GM12878 (cell line): ENCODE results near the gene DDX52. TPM values are rescaled to one million over a fixed set of nuclear protein-coding genes. Genes with fewer than 3 reads are reported as not detected.

Experiments used
- ATAC-seq: fragments of 200-7000 bp; cut with Tn5 transposase; 3 replicates; pipeline ENCODE4 v1.9.1; 2020; ENCODE audit warnings: mild to moderate bottlenecking, moderate library complexity
- BruUV-seq: library from RNA; stranded (reverse); fragments of 400-500 nt; replicated peaks from 2 replicates; lab custom pipeline; 2021; lab: Mats Ljungman, UMichigan
- CTCF ChIA-PET: fragments of 300-600 bp; sonication (Branson Sonifier 250); formaldehyde crosslinking; extraction: SDS; loops from one replicate; lab custom pipeline; 2021; ENCODE audit warnings: inconsistent platforms; lab: Yijun Ruan, JAX
- POLR2A ChIA-PET: fragments of 350-600 bp; formaldehyde crosslinking; extraction: SDS; loops from one replicate; lab custom pipeline; 2021; ENCODE audit warnings: inconsistent platforms; lab: Charles Lee
- RAD21 ChIA-PET: fragments of 300-600 bp; sonication (Branson Sonifier 250); formaldehyde crosslinking; loops from one replicate; lab custom pipeline; 2023; ENCODE audit warnings: antibody characterized with exemption; ENCODE audit not compliant: unreplicated experiment; lab: Charles Lee
- SMC1A ChIA-PET: fragments of 300-600 bp; sonication (Branson Sonifier 250); formaldehyde crosslinking; loops from one replicate; lab custom pipeline; 2023; ENCODE audit not compliant: unreplicated experiment, uncharacterized antibody; lab: Charles Lee
- DNase-seq: peaks from one replicate; pipeline ENCODE4 v3.0.0-alpha.2; 2011; ENCODE audit warnings: low read depth, low spot score
- FAIRE-seq: peaks from 3 replicates; lab custom pipeline; 2011; peaks lifted over from hg19 to GRCh38; lab: Jason Lieb, UNC
- H2AFZ ChIP-seq: 2 replicates; pipeline ENCODE4 v1.6.0; 2011; ENCODE audit warnings: low read depth, low read length, control low read depth; ENCODE audit not compliant: control insufficient read depth
- H3K27ac ChIP-seq: 2 replicates; pipeline ENCODE4 v1.5.1; 2011; ENCODE audit warnings: control low read depth; ENCODE audit not compliant: control insufficient read depth, insufficient read depth
- H3K27me3 ChIP-seq, 2 experiments: replicated peaks in 1 of 2; 2 replicates each; pipeline versions ENCODE4 v1.6.0 to v1.6.1; 2011; ENCODE audit warnings: low read length in 1 of 2; ENCODE audit not compliant: control insufficient read depth in 2 of 2, insufficient read depth in 2 of 2
- H3K36me3 ChIP-seq, 2 experiments: 2 replicates each; pipeline ENCODE4 v1.5.1; 2011; ENCODE audit warnings: low read length in 1 of 2; ENCODE audit not compliant: control insufficient read depth in 2 of 2, insufficient read depth in 2 of 2
- H3K4me1 ChIP-seq: 2 replicates; pipeline ENCODE4 v1.6.1; 2011; ENCODE audit warnings: mild to moderate bottlenecking, low read length, moderate library complexity, mixed read lengths; ENCODE audit not compliant: control insufficient read depth, insufficient read depth
- H3K4me2 ChIP-seq: 2 replicates; pipeline ENCODE4 v1.6.0; 2011; ENCODE audit warnings: control low read depth; ENCODE audit not compliant: control insufficient read depth, insufficient read depth
- H3K4me3 ChIP-seq: fragments of 200-600 bp; sonication (generic); 2 replicates; pipeline ENCODE4 v1.5.1; 2016
- H3K79me2 ChIP-seq: 2 replicates; pipeline ENCODE4 v1.6.0; 2011; ENCODE audit warnings: low read length; ENCODE audit not compliant: control insufficient read depth, insufficient read depth
- H3K9ac ChIP-seq: 2 replicates; pipeline ENCODE4 v1.8.0; 2011; ENCODE audit warnings: low read length, control low read depth, mixed read lengths; ENCODE audit not compliant: control insufficient read depth, insufficient read depth
- H3K9me3 ChIP-seq: replicated peaks from 3 replicates; pipeline ENCODE4 v1.5.1; 2011; ENCODE audit warnings: mild to moderate bottlenecking, low read length; ENCODE audit not compliant: control insufficient read depth, insufficient read depth
- H4K20me1 ChIP-seq: 2 replicates; pipeline ENCODE4 v1.6.0; 2011; ENCODE audit not compliant: control insufficient read depth, insufficient read depth
- ATF3 ChIP-seq: IDR thresholded peaks from 2 replicates; pipeline ENCODE4 v1.6.1; 2011; ENCODE audit warnings: low read depth, mild to moderate bottlenecking, low read length, moderate library complexity, borderline replicate concordance; ENCODE audit errors: extremely low read depth
- SIN3A ChIP-seq: IDR thresholded peaks from 2 replicates; pipeline ENCODE4 v1.6.1; 2012; ENCODE audit warnings: low read depth, low read length, improper control_type of control experiment
- SKIL ChIP-seq: fragments of 450-650 bp; IDR thresholded peaks from 2 replicates; pipeline ENCODE4 v1.6.1; 2017; ENCODE audit warnings: mild to moderate bottlenecking, low read depth, inconsistent platforms; ENCODE audit not compliant: poor library complexity, severe bottlenecking
- SPI1 ChIP-seq: IDR thresholded peaks from 2 replicates; pipeline ENCODE4 v1.6.1; 2011; ENCODE audit warnings: low read depth, mild to moderate bottlenecking, low read length, moderate library complexity, borderline replicate concordance; ENCODE audit not compliant: insufficient read depth
- ZBTB4 ChIP-seq: fragments of 450-650 bp; formaldehyde crosslinking; IDR thresholded peaks from 2 replicates; pipeline ENCODE4 v1.4.0; 2022; ENCODE audit warnings: mild to moderate bottlenecking, moderate library complexity
- WGBS: methylation state at CpG from one replicate; pipeline ENCODE4 v1.1.6; 2016; ENCODE audit warnings: low lambda C conversion rate; ENCODE audit not compliant: insufficient replicate concordance, insufficient coverage; ENCODE audit errors: missing lambda C conversion rate; 5-methylcytosine and 5-hydroxymethylcytosine counted together
- in situ Hi-C: fragments of 300-500 bp; cut with MboI; formaldehyde crosslinking; loops from 9 replicates; pipeline ENCODE4 v1.14.3; 2018; ENCODE audit warnings: mixed read lengths
- intact Hi-C: fragments of 100-400 bp; cut with micrococcal nuclease; formaldehyde crosslinking; loops from one replicate; pipeline ENCODE4 v1.14.2; 2022; ENCODE audit not compliant: unreplicated experiment
- polyA plus RNA-seq, 11 experiments: library from polyadenylated mRNA; depleted of rRNA in 4 of 11; unstranded in 6 of 11; stranded (reverse) in 5 of 11; fragments of >200 nt; fragmentation: Nextera tagmentation in 4 of 11; fragmentation: Illumina TruSeq in 1 of 11; extraction: Ambion mirVana in 4 of 11; extraction: Trizol in 1 of 11; gene quantifications; 1 replicate in 1 of 11; 2 replicates in 10 of 11; pipeline versions ENCODE4 v1.2.1 to v1.2.3, GENCODE V29; 2011 to 2016; ENCODE audit warnings: inconsistent platforms in 2 of 11, missing spikeins in 2 of 11, low read depth in 1 of 11
- total RNA-seq, 4 experiments: library from RNA; depleted of rRNA in 3 of 4; stranded (reverse); fragments of >200 nt in 3 of 4; fragmentation: Illumina TruSeq in 1 of 4; extraction: Trizol in 1 of 4; gene quantifications; 2 replicates each; pipeline versions ENCODE4 v1.2.1 to v1.2.3, GENCODE V29; 2013 to 2021

DDX52 gene
- total and polyA plus RNA-seq, 10 of the 15 experiments (the other 5 are each of a cell fraction or from before 2014, with no cell fraction given), result 14.8 to 49.7 (median 26.3) TPM

- ATAC-seq (no peak), DNase-seq (no peak)
- in situ Hi-C loops, result no loop called here
- ChIA-PET SMC1A (interaction anchor here (1.4 to 1.8 kb wide), 2 partner anchors 10 to 40 kb away, joined by 3 to 4 read pairs; no protein-coding TSS in a partner anchor), CTCF (interaction anchor here (0.9 to 2.8 kb wide), 4 partner anchors 14 to 195 kb away, joined by 3 to 18 read pairs (median 8); no protein-coding TSS in a partner anchor), POLR2A (no interaction called here)
- Histone ChIP-seq H3K4me1 (no peaks in the 10 kb centered on the region), H3K27me3 (no peaks in the 10 kb centered on the region), H2AFZ (no peak overlapping the region), H4K20me1 (no peaks in the 10 kb centered on the region), H3K9ac (no peak overlapping the region), H3K79me2 (no peaks in the 10 kb centered on the region), H3K4me3 (no peak overlapping the region), H3K27ac (no peak overlapping the region), H3K4me2 (no peak overlapping the region), H3K9me3 (no peaks in the 10 kb centered on the region)
- intact Hi-C loops, result no loop called here
- WGBS, result 96% methylated on average over 2 of the region's 2 CpGs
- BruUV-seq, result no TSS peak
- TF ChIP-seq SPI1 (no peak), ATF3 (no peak), SIN3A (no peak), ZBTB4 (CRISPR knock-in tag) (no peak), SKIL (no peak)
- TF ChIP-seq, all 136 proteins: peak for 0
- RAD21 ChIA-PET, result no interaction called here
- peaks cover 2 to 26% of the 10 kb centered on the region in 2 experiments for H3K36me3 ChIP-seq
- FAIRE-seq, result no peak
These were observed 74.7 kb downstream of the DDX52 start for GRCh38 chr17:37568350-37569053.
